Non-pigmented ciliary epithelial cell (primary cell): ENCODE results near the gene RRAGA.
"Not testable (repeated sequence)": the region's sequence is repeated elsewhere in the genome, so short reads cannot be mapped to it uniquely, and the experiment has no call there.

ENCODE experiments used
- DNase-seq: peaks from one replicate; pipeline ENCODE4 v3.0.0-alpha.2; 2010; ENCODE audit warnings: low read depth

RRAGA gene

DNA sequence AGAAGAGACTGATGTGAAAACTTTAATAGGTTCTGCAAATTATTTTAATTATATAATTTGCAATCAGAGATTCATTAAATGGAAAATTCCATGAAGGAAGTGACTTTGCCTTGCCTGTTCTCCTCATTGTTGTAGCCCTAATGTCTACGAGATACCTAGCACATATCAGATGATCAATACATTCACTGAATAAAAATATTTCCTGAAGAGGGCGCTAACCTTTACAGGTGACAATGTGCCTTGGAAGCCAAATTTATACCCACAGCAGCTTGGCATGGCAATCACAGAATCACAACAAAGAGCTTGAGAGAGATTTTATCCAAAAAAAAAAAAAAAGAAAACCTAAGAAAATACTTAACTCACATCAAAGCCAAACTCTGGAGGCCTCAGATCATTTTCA is 36.1 kb downstream of the RRAGA start:
- DNase-seq = no peak

DNA sequence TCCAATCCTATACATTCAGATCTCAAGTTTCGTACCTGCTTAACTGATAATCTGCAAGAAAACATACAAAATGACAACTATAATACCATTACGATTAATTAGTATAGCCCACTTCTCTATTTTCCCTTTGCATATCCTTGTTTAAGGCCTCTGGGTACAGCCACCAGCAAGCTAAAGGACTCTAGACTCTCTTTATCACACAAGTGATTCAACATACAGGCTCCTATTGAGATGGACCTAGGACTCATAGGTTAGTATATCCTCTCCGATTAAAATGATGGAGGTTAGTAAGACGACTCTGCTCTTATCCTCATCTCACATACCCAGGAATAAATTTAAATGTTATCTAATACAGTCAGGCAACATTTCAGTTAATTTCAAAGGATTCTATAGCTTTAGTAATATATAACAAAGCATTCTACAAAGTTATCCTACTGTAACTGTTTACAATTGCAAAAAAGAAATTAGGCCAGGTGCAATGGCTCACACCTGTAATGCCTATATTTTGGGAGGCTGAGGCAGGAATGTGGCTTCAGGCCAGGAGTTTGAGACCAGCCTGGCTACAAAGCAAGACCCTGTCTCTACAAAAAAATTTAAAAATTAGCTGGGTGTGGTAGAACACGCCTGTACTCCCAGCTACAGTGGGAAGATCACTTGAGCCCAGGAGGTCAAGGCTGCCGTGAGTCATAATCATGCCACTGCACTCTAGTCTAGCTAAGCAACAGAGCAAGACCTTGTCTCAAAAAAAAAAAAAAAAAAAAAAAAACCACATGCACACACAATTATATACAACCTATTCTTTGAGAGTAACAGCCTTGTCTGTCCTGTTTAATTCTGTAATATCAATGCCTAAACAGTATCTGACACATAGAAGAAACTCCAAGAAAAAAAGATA is 38.1 kb downstream of the RRAGA start:
- no peak for DNase-seq

DNA sequence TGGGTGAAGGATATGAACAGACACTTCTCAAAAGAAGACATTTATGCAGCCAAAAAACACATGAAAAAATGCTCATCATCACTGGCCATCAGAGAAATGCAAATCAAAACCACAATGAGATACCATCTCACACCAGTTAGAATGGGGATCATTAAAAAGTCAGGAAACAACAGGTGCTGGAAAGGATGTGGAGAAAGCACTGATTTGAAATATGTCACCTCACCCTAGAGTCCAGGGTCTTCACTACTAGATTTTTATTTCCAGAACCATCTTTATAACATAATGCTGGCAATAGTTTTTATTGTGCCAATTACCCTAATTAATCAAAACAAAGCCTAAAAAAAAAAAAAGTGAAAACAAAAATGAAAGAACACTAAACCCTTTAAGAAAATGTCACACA is 48.2 kb downstream of the RRAGA start:
- not testable (repeated sequence) for DNase-seq
